Type B pancreatic cell (in vitro differentiated cells): ENCODE data around the gene AMIGO2. TPM values are rescaled to one million over a fixed set of nuclear protein-coding genes. Genes with fewer than 3 reads are reported as not detected.
A peak's percentile ranks its signal among the peaks of the same experiment; 100 is the strongest.

Source experiments
- DNase-seq: peaks from one replicate; pipeline ENCODE4 v3.0.0; 2021; ENCODE audit warnings: mixed read lengths; ENCODE audit not compliant: unreplicated experiment; ENCODE audit errors: extremely low spot score
- H3K27ac Mint-ChIP-seq: 2 replicates; pipeline ENCODE4 v1.8.0; 2021; ENCODE audit warnings: mild to moderate bottlenecking, mixed read lengths
- H3K27me3 Mint-ChIP-seq: 2 replicates; pipeline ENCODE4 v1.8.0; 2021; ENCODE audit warnings: mixed read lengths
- H3K36me3 Mint-ChIP-seq: 2 replicates; pipeline ENCODE4 v1.8.0; 2021; ENCODE audit warnings: mixed read lengths
- H3K4me1 Mint-ChIP-seq: one replicate; pipeline ENCODE4 v1.8.0; 2021; ENCODE audit warnings: mixed read lengths; ENCODE audit not compliant: unreplicated experiment
- H3K4me3 Mint-ChIP-seq: 2 replicates; pipeline ENCODE4 v1.8.0; 2021; ENCODE audit warnings: mild to moderate bottlenecking, mixed read lengths
- H3K9me3 Mint-ChIP-seq: 2 replicates; pipeline ENCODE4 v1.8.0; 2021; ENCODE audit warnings: mixed read lengths
- total RNA-seq: library from RNA; stranded (reverse); gene quantifications from 2 replicates; pipeline ENCODE4 v1.2.1, GENCODE V29; 2021; ENCODE audit warnings: low replicate concordance
- TF ChIP-seq, protein P1 (sequence below): fragments of 200-600 bp; sonication (generic); conservative IDR thresholded peaks from 2 replicates; pipeline ENCODE4 v1.5.0; 2021; ENCODE audit warnings: antibody characterized with exemption, mild to moderate bottlenecking

Gene AMIGO2
- total RNA-seq, 1 donor from 2014 or later: 9.3 TPM

DNA sequence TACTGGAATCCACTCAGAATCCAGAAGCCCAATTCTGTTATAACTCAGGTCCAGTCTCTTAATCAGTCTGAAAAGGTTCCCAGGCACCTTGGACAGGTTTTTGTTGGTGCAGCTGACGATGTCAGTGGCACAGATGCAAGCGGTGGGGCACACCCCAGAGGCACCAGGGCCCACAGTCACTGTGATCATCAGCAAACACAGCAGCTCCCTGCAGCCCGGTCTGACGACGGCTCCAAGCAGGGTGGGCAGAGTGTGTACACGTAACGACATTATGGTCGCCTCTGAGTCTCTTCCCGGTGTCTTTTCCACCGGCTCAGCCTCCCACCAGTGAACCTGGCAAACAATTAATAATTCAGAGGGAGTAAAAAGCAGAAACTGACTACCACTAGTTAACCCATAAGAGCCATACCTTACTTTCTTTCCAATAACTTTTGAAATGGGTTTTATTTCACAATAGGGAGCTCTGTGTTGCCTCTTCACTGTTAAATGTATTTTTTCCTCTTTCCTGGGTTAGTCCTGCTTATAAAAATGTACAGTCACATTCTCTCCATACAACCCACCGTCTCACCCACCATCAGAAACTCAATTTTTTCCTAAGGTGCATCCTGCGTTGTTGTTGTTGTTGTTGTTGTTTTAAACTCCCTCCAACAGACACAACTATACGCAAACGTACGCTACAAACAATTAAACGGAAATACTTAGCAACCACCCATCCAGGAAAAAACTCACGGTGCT is 859 bp downstream of the AMIGO2 start:
- peaks cover 30% of the 10 kb centered on the region for H3K4me1 Mint-ChIP-seq
- no peak for DNase-seq
- TF ChIP-seq, protein P1, sequence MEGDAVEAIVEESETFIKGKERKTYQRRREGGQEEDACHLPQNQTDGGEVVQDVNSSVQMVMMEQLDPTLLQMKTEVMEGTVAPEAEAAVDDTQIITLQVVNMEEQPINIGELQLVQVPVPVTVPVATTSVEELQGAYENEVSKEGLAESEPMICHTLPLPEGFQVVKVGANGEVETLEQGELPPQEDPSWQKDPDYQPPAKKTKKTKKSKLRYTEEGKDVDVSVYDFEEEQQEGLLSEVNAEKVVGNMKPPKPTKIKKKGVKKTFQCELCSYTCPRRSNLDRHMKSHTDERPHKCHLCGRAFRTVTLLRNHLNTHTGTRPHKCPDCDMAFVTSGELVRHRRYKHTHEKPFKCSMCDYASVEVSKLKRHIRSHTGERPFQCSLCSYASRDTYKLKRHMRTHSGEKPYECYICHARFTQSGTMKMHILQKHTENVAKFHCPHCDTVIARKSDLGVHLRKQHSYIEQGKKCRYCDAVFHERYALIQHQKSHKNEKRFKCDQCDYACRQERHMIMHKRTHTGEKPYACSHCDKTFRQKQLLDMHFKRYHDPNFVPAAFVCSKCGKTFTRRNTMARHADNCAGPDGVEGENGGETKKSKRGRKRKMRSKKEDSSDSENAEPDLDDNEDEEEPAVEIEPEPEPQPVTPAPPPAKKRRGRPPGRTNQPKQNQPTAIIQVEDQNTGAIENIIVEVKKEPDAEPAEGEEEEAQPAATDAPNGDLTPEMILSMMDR: no peak
- peaks cover 3% of the 10 kb centered on the region for H3K36me3 Mint-ChIP-seq
- peak overlapping the region; percentile 14 for H3K27ac Mint-ChIP-seq
- H3K9me3 Mint-ChIP-seq: no peaks in the 10 kb centered on the region
- H3K27me3 Mint-ChIP-seq: peaks cover 56% of the 10 kb centered on the region
- peak overlapping the region; percentile 87 for H3K4me3 Mint-ChIP-seq

DNA sequence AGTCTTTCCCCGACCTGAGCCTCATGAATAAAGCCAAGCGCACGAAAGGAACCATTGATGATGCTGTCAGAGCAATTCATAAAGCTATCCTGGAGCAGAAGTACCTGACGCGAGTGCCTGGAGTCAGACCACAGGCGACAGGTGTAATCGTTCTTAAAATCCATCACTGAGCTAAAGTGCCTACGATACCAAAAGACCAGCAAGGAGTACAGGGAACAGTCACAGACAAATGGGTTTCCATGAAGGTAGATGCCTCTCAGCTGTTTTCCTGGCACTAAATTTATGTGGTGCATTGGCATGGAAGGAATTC is 1.7 kb downstream of the AMIGO2 start:
- Mint-ChIP-seq H3K9me3 (no peaks in the 10 kb centered on the region), H3K27me3 (peaks cover 56% of the 10 kb centered on the region), H3K36me3 (peaks cover 3% of the 10 kb centered on the region), H3K4me3 (peak overlapping the region; percentile 87), H3K27ac (no peak overlapping the region), H3K4me1 (peaks cover 22% of the 10 kb centered on the region)
- TF ChIP-seq, protein P1: no peak
- no peak for DNase-seq

DNA sequence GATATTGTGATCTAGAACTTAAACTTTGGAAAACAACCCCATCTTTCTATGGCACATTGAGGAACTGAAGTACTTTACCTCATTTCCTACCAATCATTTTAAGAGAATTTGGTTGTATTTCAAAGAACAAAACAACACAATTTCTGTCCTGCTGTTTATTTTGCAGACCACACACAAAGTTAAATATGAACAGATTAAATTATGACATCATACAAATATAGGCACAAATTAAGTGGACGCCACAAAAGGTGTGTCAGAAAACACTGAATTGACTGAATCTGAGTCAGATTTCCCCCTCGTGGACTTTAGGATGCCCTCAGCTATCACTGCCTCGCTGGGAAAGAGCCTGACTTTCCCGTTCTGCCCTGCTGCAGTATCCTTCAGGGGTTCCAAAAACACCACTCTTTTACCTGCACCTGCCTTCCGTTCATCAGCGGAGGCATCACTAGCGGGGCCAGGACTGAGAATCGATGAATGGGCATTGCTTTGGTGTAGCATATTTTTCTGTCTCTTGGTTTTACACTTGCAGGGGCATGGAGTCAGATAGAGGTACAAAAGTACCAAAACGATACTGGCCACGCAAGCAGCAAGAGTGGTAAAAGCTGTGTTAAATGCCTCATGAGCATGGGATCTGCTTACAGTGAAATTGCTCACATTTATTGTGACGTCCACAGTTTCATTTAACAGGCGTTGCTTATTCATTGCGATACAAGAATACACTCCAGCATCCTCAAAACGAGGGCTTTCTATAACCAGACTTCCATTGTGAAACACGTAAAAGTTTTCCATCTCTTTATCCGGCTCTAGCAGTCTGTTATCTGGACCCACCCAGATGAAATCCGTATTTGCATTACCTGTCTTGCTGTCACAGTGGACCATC is 2.3 kb downstream of the AMIGO2 start:
- DNase-seq: no peak
- Mint-ChIP-seq H3K36me3 (peaks cover 3% of the 10 kb centered on the region), H3K9me3 (no peaks in the 10 kb centered on the region), H3K4me1 (peaks cover 17% of the 10 kb centered on the region), H3K27me3 (peaks cover 56% of the 10 kb centered on the region), H3K27ac (no peak overlapping the region), H3K4me3 (peak overlapping the region; percentile 87)
- TF ChIP-seq, protein P1: no peak

DNA sequence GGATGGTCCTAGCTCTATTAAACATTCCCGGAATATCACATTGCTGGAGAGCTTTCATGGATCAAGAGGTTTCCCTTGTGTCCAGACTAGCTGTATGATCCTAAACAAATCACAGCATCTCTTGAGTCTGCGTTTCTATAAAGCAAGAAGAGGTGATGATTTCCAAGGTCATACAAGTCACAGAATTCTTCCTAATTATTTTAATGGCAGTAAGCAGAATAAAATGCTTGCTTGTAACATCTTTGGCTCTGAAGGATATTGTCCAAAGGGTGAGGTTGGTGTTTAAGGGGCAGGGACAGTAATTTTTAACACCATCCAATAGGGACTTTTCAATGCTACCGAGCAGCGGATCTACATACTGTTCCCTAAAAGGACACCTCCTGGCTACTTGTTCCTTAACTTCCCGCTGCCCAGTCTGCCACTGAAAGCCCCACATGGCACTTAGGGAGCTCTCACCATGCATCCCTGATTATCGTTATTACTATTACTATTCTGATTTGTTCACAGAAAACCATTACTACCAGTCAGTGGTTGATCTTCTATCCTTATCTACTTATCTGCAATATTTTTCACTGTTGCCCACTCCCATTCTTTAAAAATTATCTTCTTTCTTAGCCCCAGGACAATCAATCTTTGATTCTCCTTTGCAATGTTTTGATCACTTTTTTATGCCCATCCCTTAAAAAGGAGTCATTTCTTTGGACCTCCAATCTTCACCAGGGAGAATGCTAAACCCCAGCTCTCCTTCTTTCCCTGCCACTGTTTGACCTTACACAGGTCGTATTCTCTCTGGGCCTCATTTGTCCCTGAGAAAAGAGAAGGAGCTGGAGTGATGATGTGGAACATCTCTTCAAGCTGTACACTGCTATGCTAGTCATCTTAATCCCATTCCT is 4.3 kb downstream of the AMIGO2 start:
- H3K27ac Mint-ChIP-seq: no peak overlapping the region
- peaks cover 15% of the 10 kb centered on the region for H3K4me1 Mint-ChIP-seq
- DNase-seq: no peak
- no peaks in the 10 kb centered on the region for H3K9me3 Mint-ChIP-seq
- TF ChIP-seq, protein P1: no peak
- H3K36me3 Mint-ChIP-seq: peaks cover 3% of the 10 kb centered on the region
- H3K4me3 Mint-ChIP-seq: no peak overlapping the region
- peaks cover 45% of the 10 kb centered on the region for H3K27me3 Mint-ChIP-seq

DNA sequence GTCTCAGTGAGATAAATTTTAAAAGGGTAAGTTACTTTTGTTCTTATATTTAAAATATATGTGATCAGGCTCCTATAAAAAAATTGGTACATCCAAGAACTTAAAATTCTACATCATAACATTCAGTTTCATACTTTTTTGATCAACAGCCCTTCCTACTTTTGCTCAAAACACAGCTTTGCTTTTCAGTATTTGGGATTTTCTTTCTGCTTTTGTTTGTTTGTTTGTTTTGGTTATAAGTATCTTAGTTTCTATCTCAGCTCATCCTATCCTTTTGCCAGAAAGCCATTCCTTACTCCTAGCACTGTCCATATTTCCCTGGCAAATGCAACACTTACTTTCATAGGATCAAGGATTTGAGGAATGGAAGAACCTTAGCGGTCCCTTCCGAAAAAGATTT is 5.0 kb downstream of the AMIGO2 start:
- Mint-ChIP-seq H3K4me1 (peaks cover 19% of the 10 kb centered on the region), H3K4me3 (no peak overlapping the region), H3K9me3 (no peaks in the 10 kb centered on the region), H3K36me3 (peaks cover 3% of the 10 kb centered on the region), H3K27me3 (peaks cover 41% of the 10 kb centered on the region), H3K27ac (no peak overlapping the region)
- TF ChIP-seq, protein P1: no peak
- no peak for DNase-seq
